K562 (cell line): ENCODE data around the gene FAM117A. TPM values are rescaled to one million over a fixed set of nuclear protein-coding genes. Genes with fewer than 3 reads are reported as not detected.

Experiments
- ATAC-seq: fragments of 200-7000 bp; cut with Tn5 transposase; 3 replicates; pipeline ENCODE4 v1.9.1; 2020; ENCODE audit warnings: moderate library complexity
- BruUV-seq: library from RNA; stranded (reverse); fragments of 400-500 nt; replicated peaks from 2 replicates; lab custom pipeline; 2021; lab: Mats Ljungman, UMichigan
- CTCF ChIA-PET: fragments of 300-600 bp; formaldehyde crosslinking; extraction: SDS; loops from one replicate; lab custom pipeline; 2021; ENCODE audit warnings: low intra/inter-chr PET ratio; lab: Yijun Ruan, JAX
- POLR2A ChIA-PET: fragments of 300-600, 350-650 bp; sonication (Branson Sonifier 250); formaldehyde crosslinking; extraction: SDS; loops from one replicate; lab custom pipeline; 2021; ENCODE audit warnings: antibody characterized with exemption, inconsistent platforms; lab: Yijun Ruan, JAX
- DNase-seq, 4 experiments: peaks; one replicate each; pipeline versions ENCODE4 v3.0.0 to v3.0.0-alpha.2; 2011 to 2018; ENCODE audit warnings: low spot score in 3 of 4, mixed read lengths in 3 of 4; ENCODE audit errors: extremely low read depth in 1 of 4
- FAIRE-seq: peaks from 2 replicates; lab custom pipeline; 2011; peaks lifted over from hg19 to GRCh38; lab: Jason Lieb, UNC
- H2AFZ ChIP-seq: 2 replicates; pipeline ENCODE4 v1.6.0; 2011; ENCODE audit warnings: low read depth, low read length, control low read depth, inconsistent platforms
- H3K27ac ChIP-seq: fragments of 200-600 bp; 3 replicates; pipeline ENCODE4 v1.8.0; 2011; ENCODE audit warnings: low read depth, mild to moderate bottlenecking, control low read depth, inconsistent platforms, low read length, moderate library complexity, mixed read lengths; ENCODE audit errors: extremely low read depth
- H3K27me3 ChIP-seq, 2 experiments: fragments of 300-600 bp in 1 of 2; 2 replicates in 1 of 2; 3 replicates in 1 of 2; pipeline versions ENCODE4 v1.6.0 to v1.8.0; 2011; ENCODE audit warnings: inconsistent platforms in 2 of 2, low read length in 2 of 2, mild to moderate bottlenecking in 1 of 2, mixed read lengths in 1 of 2, moderate library complexity in 1 of 2; ENCODE audit not compliant: control insufficient read depth in 2 of 2, insufficient read depth in 2 of 2
- H3K36me3 ChIP-seq: fragments of 300-600 bp; 3 replicates; pipeline ENCODE4 v1.8.0; 2011; ENCODE audit warnings: mild to moderate bottlenecking, low read length, inconsistent platforms; ENCODE audit not compliant: control insufficient read depth, insufficient read depth
- H3K4me1 ChIP-seq, 2 experiments: fragments of 200-600 bp in 1 of 2; replicated peaks in 1 of 2; 2 replicates in 1 of 2; 3 replicates in 1 of 2; pipeline versions ENCODE4 v1.5.1 to v1.8.0; 2011; ENCODE audit warnings: inconsistent platforms in 2 of 2, low read length in 2 of 2, mild to moderate bottlenecking in 1 of 2, mixed read lengths in 1 of 2, moderate library complexity in 1 of 2; ENCODE audit not compliant: control insufficient read depth in 2 of 2, insufficient read depth in 2 of 2
- H3K4me2 ChIP-seq: 2 replicates; pipeline ENCODE4 v1.6.1; 2011; ENCODE audit warnings: low read length, control low read depth, inconsistent platforms, mixed read lengths; ENCODE audit not compliant: insufficient read depth
- H3K4me3 ChIP-seq: fragments of 200-600 bp; sonication (generic), shearing (Covaris generic); 2 replicates; pipeline ENCODE4 v1.5.1; 2016; ENCODE audit warnings: control low read depth, inconsistent platforms
- H3K79me2 ChIP-seq: fragments of 200-600 bp; 3 replicates; pipeline ENCODE4 v1.8.0; 2011; ENCODE audit warnings: low read length, inconsistent platforms; ENCODE audit not compliant: control insufficient read depth, insufficient read depth
- H3K9ac ChIP-seq, 2 experiments: 2 replicates each; pipeline versions ENCODE4 v1.6.0 to v1.6.1; 2011; ENCODE audit warnings: low read depth in 2 of 2, low read length in 2 of 2, control low read depth in 1 of 2, inconsistent platforms in 1 of 2, mild to moderate bottlenecking in 1 of 2, mixed read lengths in 1 of 2; ENCODE audit not compliant: insufficient read depth in 1 of 2
- H3K9me1 ChIP-seq: one replicate; pipeline ENCODE4 v1.6.0; 2011; ENCODE audit warnings: inconsistent platforms, mild to moderate bottlenecking, low read length, moderate library complexity; ENCODE audit not compliant: control insufficient read depth, insufficient read depth
- H3K9me3 ChIP-seq: replicated peaks from 2 replicates; pipeline ENCODE4 v1.5.1; 2011; ENCODE audit warnings: low read depth, low read length, inconsistent platforms; ENCODE audit not compliant: control insufficient read depth, insufficient read depth
- H4K20me1 ChIP-seq: replicated peaks from 2 replicates; pipeline ENCODE4 v1.6.1; 2011; ENCODE audit warnings: low read length, inconsistent platforms, mixed read lengths; ENCODE audit not compliant: control insufficient read depth, insufficient read depth
- BACH1 ChIP-seq: fragments of 200-800 bp; sonication (Bioruptor generic); IDR thresholded peaks from 2 replicates; pipeline ENCODE4 v1.6.1; 2016; ENCODE audit warnings: missing genetic modification characterization, missing compliant biosample characterization
- BMI1 ChIP-seq: fragments of 150-350 bp; IDR thresholded peaks from 2 replicates; pipeline ENCODE4 v1.6.1; 2014; ENCODE audit warnings: low read length
- CBX8 ChIP-seq: fragments of 200-600 bp; sonication (generic); IDR thresholded peaks from 2 replicates; pipeline ENCODE4 v1.6.1; 2012; ENCODE audit warnings: borderline replicate concordance, mixed run types, low read depth, mild to moderate bottlenecking, moderate library complexity, mixed read lengths, low read length, control low read depth, inconsistent platforms; ENCODE audit not compliant: poor library complexity, severe bottlenecking; ENCODE audit errors: extremely low read depth
- FOXJ2 ChIP-seq: fragments of 200-800 bp; sonication (Bioruptor generic); IDR thresholded peaks from 2 replicates; pipeline ENCODE4 v1.6.1; 2016; ENCODE audit warnings: missing genetic modification characterization, missing compliant biosample characterization
- FOXJ3 ChIP-seq: sonication (generic); formaldehyde crosslinking; IDR thresholded peaks from 2 replicates; pipeline ENCODE4 v1.4.0; 2020; ENCODE audit warnings: mild to moderate bottlenecking, missing genetic modification reagents
- HEY1 ChIP-seq: fragments of 250-450 bp; sonication (Bioruptor Pico); IDR thresholded peaks from 2 replicates; pipeline ENCODE4 v1.5.0; 2020; ENCODE audit warnings: mild to moderate bottlenecking, moderate library complexity, borderline replicate concordance
- KAT7 ChIP-seq: sonication (generic); formaldehyde crosslinking; IDR thresholded peaks from 2 replicates; pipeline ENCODE4 v1.8.0; 2022; ENCODE audit warnings: missing genetic modification reagents, mild to moderate bottlenecking, borderline replicate concordance
- NR2C1 ChIP-seq, 2 experiments: fragments of 450-650 bp; IDR thresholded peaks; 2 replicates each; pipeline ENCODE4 v1.6.1; 2017; ENCODE audit warnings: mild to moderate bottlenecking in 2 of 2, antibody characterized with exemption in 1 of 2, inconsistent platforms in 1 of 2, missing compliant biosample characterization in 1 of 2, missing genetic modification characterization in 1 of 2
- PATZ1 ChIP-seq: fragments of 250-450 bp; sonication (Bioruptor Pico); IDR thresholded peaks from 2 replicates; pipeline ENCODE4 v1.5.0; 2020; ENCODE audit warnings: mild to moderate bottlenecking, borderline replicate concordance
- RFX1 ChIP-seq: fragments of 450-650 bp; IDR thresholded peaks from 2 replicates; pipeline ENCODE4 v1.6.1; 2016; ENCODE audit warnings: mild to moderate bottlenecking, moderate library complexity
- SMARCE1 ChIP-seq: fragments of 450-650 bp; IDR thresholded peaks from 2 replicates; pipeline ENCODE4 v1.7.1; 2016; ENCODE audit warnings: mild to moderate bottlenecking
- SPI1 ChIP-seq: IDR thresholded peaks from 2 replicates; pipeline ENCODE4 v1.6.1; 2011; ENCODE audit warnings: low read depth, low read length, control low read depth, borderline replicate concordance
- TAF9B ChIP-seq: fragments of 450-650 bp; IDR thresholded peaks from 2 replicates; pipeline ENCODE4 v1.6.1; 2018; ENCODE audit warnings: mild to moderate bottlenecking; ENCODE audit not compliant: partially characterized antibody
- TBP ChIP-seq: optimal IDR thresholded peaks from 2 replicates; pipeline ENCODE3; 2011; ENCODE audit warnings: low read depth, low read length, improper control_type of control experiment
- TFAM ChIP-seq: fragments of 250-450 bp; sonication (Bioruptor Pico); conservative IDR thresholded peaks from 2 replicates; pipeline ENCODE4 v1.5.0; 2021; ENCODE audit warnings: mild to moderate bottlenecking, moderate library complexity
- ZBTB43 ChIP-seq: sonication (generic); formaldehyde crosslinking; IDR thresholded peaks from 2 replicates; pipeline ENCODE4 v1.8.0; 2023; ENCODE audit warnings: mild to moderate bottlenecking, missing genetic modification reagents
- ZFX ChIP-seq: sonication (generic); formaldehyde crosslinking; IDR thresholded peaks from 2 replicates; pipeline ENCODE4 v1.8.0; 2022; ENCODE audit warnings: mild to moderate bottlenecking, missing genetic modification reagents, moderate library complexity
- ZKSCAN8 ChIP-seq: fragments of 200-800 bp; sonication (Bioruptor generic); IDR thresholded peaks from 2 replicates; pipeline ENCODE4 v1.6.1; 2016; ENCODE audit warnings: missing genetic modification characterization, missing compliant biosample characterization
- WGBS: fragments of 100-300 bp; shearing (Covaris generic); methylation state at CpG from one replicate; pipeline ENCODE4 v1.1.6; 2016; ENCODE audit warnings: low coverage, mixed read lengths; ENCODE audit not compliant: insufficient coverage; ENCODE audit errors: missing lambda C conversion rate; 5-methylcytosine and 5-hydroxymethylcytosine counted together
- in situ Hi-C: fragments of 300-500 bp; cut with MboI; formaldehyde crosslinking; loops from 4 replicates; pipeline ENCODE4 v1.15.0; 2018; ENCODE audit warnings: inconsistent platforms, mixed read lengths
- intact Hi-C: fragments of 100-400 bp; cut with micrococcal nuclease; formaldehyde crosslinking; loops from 2 replicates; pipeline ENCODE4 v1.14.2; 2022
- polyA plus RNA-seq, 8 experiments: library from polyadenylated mRNA; depleted of rRNA in 4 of 8; stranded (reverse) in 5 of 8; unstranded in 3 of 8; fragments of >200 nt; fragmentation: Nextera tagmentation in 2 of 8; fragmentation: Illumina TruSeq in 1 of 8; extraction: Ambion mirVana in 2 of 8; extraction: Trizol in 1 of 8; gene quantifications; 2 replicates each; pipeline versions ENCODE4 v1.2.1 to v1.2.3, GENCODE V29; 2011 to 2014; ENCODE audit warnings: inconsistent platforms in 1 of 8, missing spikeins in 1 of 8
- total RNA-seq, 7 experiments: library from RNA; depleted of rRNA in 6 of 7; stranded (reverse); fragments of >200 nt in 6 of 7; fragmentation: Illumina TruSeq in 2 of 7; extraction: Trizol in 2 of 7; gene quantifications; 2 replicates each; pipeline versions ENCODE4 v1.2.1 to v1.2.3, GENCODE V29; 2011 to 2021; ENCODE audit warnings: low replicate concordance in 1 of 7

The FAM117A gene
- total and polyA plus RNA-seq, 9 of the 15 experiments (the other 6 are each of a cell fraction or from before 2014, with no cell fraction given), result 3.1 to 79.7 (median 36.6) TPM

DNA sequence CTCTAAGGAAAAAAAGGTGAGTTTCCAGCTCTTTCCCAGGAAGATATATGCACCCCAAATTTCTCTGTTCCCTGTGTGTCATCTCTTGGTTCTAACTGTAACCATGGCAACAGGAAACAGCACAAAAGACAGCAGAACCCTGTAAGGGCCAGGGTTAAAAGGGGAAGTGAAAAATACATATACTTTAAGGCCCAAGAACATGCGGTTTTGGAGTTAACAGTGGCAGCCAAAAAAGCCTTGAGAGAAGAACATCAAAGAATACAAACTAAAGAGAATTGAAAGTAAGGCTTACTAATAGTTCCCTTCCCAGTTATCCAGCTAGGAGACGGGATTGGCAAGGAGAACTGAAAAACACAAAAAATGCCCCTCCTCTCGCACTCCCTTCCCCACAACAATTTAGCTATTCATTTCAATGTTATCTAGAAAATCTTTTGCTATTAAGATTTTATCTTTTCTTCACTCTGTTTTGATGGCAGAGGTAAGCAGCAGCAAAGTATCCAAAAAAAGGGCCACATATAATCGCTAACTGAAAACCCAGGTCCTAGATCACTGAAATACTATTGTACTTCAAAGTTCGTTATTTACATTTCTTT, 87.6 kb downstream of the FAM117A start:
- peak overlapping the region; percentile 89 for H3K4me2 ChIP-seq
- CTCF ChIA-PET, result no interaction called here
- no peak for FAIRE-seq
- H3K9me3 ChIP-seq, result no peaks in the 10 kb centered on the region
- no peaks in the 10 kb centered on the region for H3K9me1 ChIP-seq
- H3K36me3 ChIP-seq, result peaks cover 14% of the 10 kb centered on the region; the same call in 2 of the 3 replicates
- peaks cover 2% of the 10 kb centered on the region in 2 experiments; a peak in 1 of 5 replicates for H3K27me3 ChIP-seq
- DNase-seq, result peak; percentile 35 to 67 (median 44)
- peak overlapping the region; percentile 88 for H3K27ac ChIP-seq
- peak overlapping the region; percentile 84; the same call in 1 of the 2 replicates for H2AFZ ChIP-seq
- intact Hi-C loops (no loop called here), in situ Hi-C loops (no loop called here)
- H3K4me1 ChIP-seq, result peaks cover 7 to 15% of the 10 kb centered on the region in 2 experiments; a peak in 4 of 5 replicates
- WGBS, result 7% methylated on average over 5 of the region's 5 CpGs
- peak; percentile 20; the same call in 1 of the 3 replicates for ATAC-seq
- no TSS peak for BruUV-seq
- H4K20me1 ChIP-seq, result peaks cover 6% of the 10 kb centered on the region; the same call in 1 of the 2 replicates
- H3K4me3 ChIP-seq, result peak overlapping the region; percentile 58
- H3K79me2 ChIP-seq, result peaks cover 57% of the 10 kb centered on the region
- H3K9ac ChIP-seq, result peak overlapping the region in 1 of 2 experiments; percentile 84; a peak in 3 of 4 replicates
- POLR2A ChIA-PET, result interaction anchor here (0.6 to 1.2 kb wide), 5 partner anchors 13 to 256 kb away, joined by 3 to 5 read pairs (median 4); no protein-coding TSS in a partner anchor
- no peak for TF ChIP-seq ZBTB43 (CRISPR knock-in tag)
- TF ChIP-seq BACH1, result 0 out of 2 replicates have a peak, but pooled peaks have one; percentile 41
- no peak for TF ChIP-seq TFAM (CRISPR knock-in tag)
- TF ChIP-seq SMARCE1, result peak; percentile 12; the same call in 1 of the 2 replicates
- TF ChIP-seq PATZ1 (CRISPR knock-in tag), result no peak
- TF ChIP-seq ZKSCAN8 (CRISPR knock-in tag), result no peak
- peak; percentile 90 for TF ChIP-seq FOXJ2 (tag)
- TF ChIP-seq BMI1, result peak; percentile 93
- TF ChIP-seq RFX1, result peak; percentile 100
- TF ChIP-seq NR2C1 (IDR thresholded peaks at IDR 0.05), result no peak
- no peak for TF ChIP-seq NR2C1 (tag; IDR thresholded peaks at IDR 0.05)
- peak; percentile 99 for TF ChIP-seq SPI1
- TF ChIP-seq TBP, result peak; percentile 8
- TF ChIP-seq TAF9B, result no peak
- no peak for TF ChIP-seq CBX8
- peak; percentile 91 for TF ChIP-seq FOXJ3
- TF ChIP-seq KAT7, result peak; percentile 17; the same call in 1 of the 2 replicates
- TF ChIP-seq ZFX (CRISPR knock-in tag), result peak; percentile 49; the same call in 1 of the 2 replicates
- no peak for TF ChIP-seq HEY1 (CRISPR knock-in tag)
